Measurements from ENCODE around the gene CCDC152.

CCDC152 gene

DNA sequence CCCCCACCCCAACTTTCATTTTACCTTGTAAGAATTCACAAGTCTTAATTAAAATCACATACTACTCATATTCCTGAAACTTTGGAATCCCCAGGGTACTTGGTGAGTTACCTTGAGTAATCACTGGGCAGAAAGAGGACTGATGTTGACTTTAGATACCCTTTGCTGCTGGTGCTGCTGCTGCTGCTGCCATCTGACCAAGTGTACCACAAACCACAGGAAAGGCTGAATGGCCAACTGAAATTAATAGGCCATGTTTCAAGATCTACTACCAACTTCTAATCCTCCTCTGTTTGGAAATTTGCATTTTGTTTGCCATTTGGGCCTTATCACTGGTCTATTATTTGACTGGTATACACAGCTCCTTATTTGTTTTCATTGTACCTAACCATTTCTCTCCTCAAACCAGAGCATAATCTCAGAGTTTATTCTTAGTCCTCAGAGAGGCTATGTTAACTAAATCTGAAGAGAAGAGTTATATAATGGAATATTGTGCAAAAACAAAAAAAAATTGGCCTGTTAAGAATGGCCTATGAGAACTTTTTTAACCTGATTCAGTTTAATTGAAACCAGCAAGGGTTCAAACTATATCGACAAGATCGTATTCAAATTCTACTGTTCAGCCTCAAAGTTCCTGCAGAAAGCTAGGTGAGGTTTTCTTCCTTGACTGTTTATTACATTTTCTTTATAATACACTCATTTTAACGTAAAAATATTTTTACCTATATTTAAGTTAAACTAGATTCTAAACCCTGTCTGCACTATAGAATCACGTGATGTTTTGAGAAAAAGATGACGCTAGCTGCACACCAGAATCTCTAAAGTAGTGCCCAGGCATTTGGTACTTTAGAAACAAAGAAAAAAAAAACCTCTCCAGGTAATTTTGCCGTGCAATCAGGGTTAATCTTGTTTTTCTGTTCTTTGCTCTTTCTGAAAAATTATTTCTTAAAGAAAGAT is 41.9 kb downstream of the CCDC152 start:
- Mint-ChIP-seq H3K27me3 (ENCODE audit: low read depth) (no peaks in the 10 kb centered on the region), H3K4me3 (no peak overlapping the region), H3K36me3 (ENCODE audit: low read depth) (peaks cover 6% of the 10 kb centered on the region), H3K9me3 (no peaks in the 10 kb centered on the region), H3K27ac (no peak overlapping the region), H3K4me1 (ENCODE audit: low read depth) (no peaks in the 10 kb centered on the region)
- no peak for DNase-seq (ENCODE audit: low spot score)

GRCh38 chr5:42799241-42799608 is 42.6 kb downstream of the CCDC152 start:
- no peaks in the 10 kb centered on the region for H3K27me3 Mint-ChIP-seq (ENCODE audit: low read depth)
- H3K36me3 Mint-ChIP-seq (ENCODE audit: low read depth): peaks cover 4% of the 10 kb centered on the region
- DNase-seq (ENCODE audit: low spot score): no peak
- H3K4me1 Mint-ChIP-seq (ENCODE audit: low read depth): no peaks in the 10 kb centered on the region
- H3K27ac Mint-ChIP-seq: no peak overlapping the region
- H3K4me3 Mint-ChIP-seq: no peak overlapping the region
- H3K9me3 Mint-ChIP-seq: no peaks in the 10 kb centered on the region

DNA sequence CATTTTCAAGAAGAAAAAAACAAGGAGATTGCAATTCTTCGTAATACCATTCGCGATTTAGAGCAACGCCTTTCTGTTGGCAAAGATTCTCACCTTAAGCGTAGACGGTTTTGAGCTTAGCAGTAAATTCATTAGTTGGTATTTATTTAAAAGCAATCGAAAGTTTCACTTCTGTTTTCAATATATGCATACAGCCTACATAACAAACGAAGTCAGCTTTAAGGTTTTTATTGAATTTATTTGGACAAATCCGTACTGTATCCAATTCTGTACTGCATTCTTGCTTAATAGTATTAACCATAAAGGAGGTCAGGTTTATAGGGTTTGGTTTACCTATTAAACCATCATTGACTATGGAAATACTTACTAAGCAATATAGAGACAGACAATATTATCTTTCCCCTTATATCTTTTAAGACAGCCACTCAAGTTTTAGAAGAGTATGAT is 43.1 kb downstream of the CCDC152 start:
- H3K4me1 Mint-ChIP-seq (ENCODE audit: low read depth): no peaks in the 10 kb centered on the region
- DNase-seq (ENCODE audit: low spot score): no peak
- no peaks in the 10 kb centered on the region for H3K9me3 Mint-ChIP-seq
- peaks cover 4% of the 10 kb centered on the region for H3K36me3 Mint-ChIP-seq (ENCODE audit: low read depth)
- H3K4me3 Mint-ChIP-seq: no peak overlapping the region
- H3K27ac Mint-ChIP-seq: no peak overlapping the region
- no peaks in the 10 kb centered on the region for H3K27me3 Mint-ChIP-seq (ENCODE audit: low read depth)

- Mint-ChIP-seq H3K9me3 (no peaks in the 10 kb centered on the region), H3K4me3 (no peak overlapping the region), H3K4me1 (ENCODE audit: low read depth) (no peaks in the 10 kb centered on the region), H3K27ac (no peak overlapping the region), H3K27me3 (ENCODE audit: low read depth) (no peaks in the 10 kb centered on the region), H3K36me3 (ENCODE audit: low read depth) (peaks cover 4% of the 10 kb centered on the region)
- DNase-seq (ENCODE audit: low spot score): no peak
Observed at GRCh38 chr5:42800748-42801330, 44.2 kb downstream of the CCDC152 start.

- no peak overlapping the region for H3K27ac Mint-ChIP-seq
- H3K27me3 Mint-ChIP-seq (ENCODE audit: low read depth): no peaks in the 10 kb centered on the region
- no peak overlapping the region for H3K4me3 Mint-ChIP-seq
- H3K4me1 Mint-ChIP-seq (ENCODE audit: low read depth): no peaks in the 10 kb centered on the region
- no peak for DNase-seq (ENCODE audit: low spot score)
- H3K9me3 Mint-ChIP-seq: no peaks in the 10 kb centered on the region
- peaks cover 4% of the 10 kb centered on the region for H3K36me3 Mint-ChIP-seq (ENCODE audit: low read depth)
Observed at GRCh38 chr5:42801516-42802166, 45.0 kb downstream of the CCDC152 start.

DNA sequence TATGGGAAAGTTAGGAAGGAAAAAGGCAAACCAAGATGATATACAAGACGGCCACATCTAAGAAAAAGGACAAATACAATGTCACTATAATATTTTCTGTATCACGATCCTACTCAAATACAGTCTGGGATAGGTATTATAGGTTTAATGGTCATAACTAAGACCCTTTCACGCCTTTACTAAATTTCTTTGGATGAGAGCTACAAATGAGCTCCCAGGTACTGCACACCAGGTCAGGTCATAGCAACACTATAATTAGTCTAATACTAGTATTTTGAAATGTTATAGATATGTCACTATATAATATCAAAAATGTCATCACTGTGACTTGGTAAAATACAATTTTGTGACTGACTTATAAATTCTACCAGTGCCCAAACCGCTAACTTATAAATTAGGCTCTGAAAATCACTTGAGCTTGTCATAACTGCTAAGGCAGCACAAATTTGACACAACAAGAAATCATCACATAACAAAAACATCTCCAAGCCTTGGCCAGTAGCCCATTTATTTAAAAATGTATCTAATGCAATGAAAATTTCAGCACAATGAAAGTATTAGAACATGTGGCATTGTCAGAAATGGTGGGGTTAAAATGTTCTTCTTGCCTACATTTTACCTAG is 48.2 kb downstream of the CCDC152 start:
- DNase-seq (ENCODE audit: low spot score): no peak
- no peaks in the 10 kb centered on the region for H3K9me3 Mint-ChIP-seq
- no peaks in the 10 kb centered on the region for H3K36me3 Mint-ChIP-seq (ENCODE audit: low read depth)
- H3K4me3 Mint-ChIP-seq: no peak overlapping the region
- no peaks in the 10 kb centered on the region for H3K27me3 Mint-ChIP-seq (ENCODE audit: low read depth)
- no peak overlapping the region for H3K27ac Mint-ChIP-seq
- no peaks in the 10 kb centered on the region for H3K4me1 Mint-ChIP-seq (ENCODE audit: low read depth)

GRCh38 chr5:42806004-42806700 is 49.5 kb downstream of the CCDC152 start:
- Mint-ChIP-seq H3K9me3 (no peaks in the 10 kb centered on the region), H3K4me1 (ENCODE audit: low read depth) (no peaks in the 10 kb centered on the region), H3K4me3 (no peak overlapping the region), H3K27ac (no peak overlapping the region), H3K27me3 (ENCODE audit: low read depth) (no peaks in the 10 kb centered on the region), H3K36me3 (ENCODE audit: low read depth) (no peaks in the 10 kb centered on the region)
- DNase-seq (ENCODE audit: low spot score): no peak

DNA sequence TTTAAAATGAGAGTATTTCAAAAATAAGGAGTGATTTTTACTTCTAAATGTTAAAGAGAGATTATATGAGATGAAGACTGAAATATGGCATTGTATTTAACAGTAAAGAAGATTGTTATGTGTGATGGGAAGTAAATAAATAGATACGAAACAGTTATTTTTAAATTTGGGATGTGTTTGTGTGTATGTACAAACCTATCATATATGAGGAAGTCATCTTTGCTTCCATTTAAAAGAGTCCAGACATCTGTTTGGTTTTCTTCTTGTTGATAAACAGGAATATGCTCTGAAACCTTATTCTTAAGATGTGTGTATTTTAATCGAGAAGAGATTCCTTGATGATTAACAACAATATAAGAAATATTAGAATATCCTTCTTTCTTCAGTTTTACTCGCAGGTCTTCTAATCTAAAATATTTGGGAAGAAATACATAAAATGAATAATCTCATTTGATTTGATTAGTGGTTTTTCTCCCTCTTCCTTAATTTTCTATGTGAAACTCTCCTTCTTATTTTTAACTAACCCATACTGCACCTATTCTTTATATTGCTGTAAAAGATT is 50.2 kb downstream of the CCDC152 start:
- Mint-ChIP-seq H3K4me1 (ENCODE audit: low read depth) (no peaks in the 10 kb centered on the region), H3K27me3 (ENCODE audit: low read depth) (no peaks in the 10 kb centered on the region), H3K27ac (no peak overlapping the region), H3K4me3 (no peak overlapping the region), H3K9me3 (no peaks in the 10 kb centered on the region), H3K36me3 (ENCODE audit: low read depth) (no peaks in the 10 kb centered on the region)
- DNase-seq (ENCODE audit: low spot score): no peak

- Mint-ChIP-seq H3K9me3 (no peaks in the 10 kb centered on the region), H3K4me3 (no peak overlapping the region), H3K4me1 (ENCODE audit: low read depth) (no peaks in the 10 kb centered on the region), H3K27me3 (ENCODE audit: low read depth) (no peaks in the 10 kb centered on the region), H3K27ac (no peak overlapping the region), H3K36me3 (ENCODE audit: low read depth) (no peaks in the 10 kb centered on the region)
- no peak for DNase-seq (ENCODE audit: low spot score)
Observed at GRCh38 chr5:42807722-42808447, 51.3 kb downstream of the CCDC152 start.

- no peaks in the 10 kb centered on the region for H3K9me3 Mint-ChIP-seq
- no peak overlapping the region for H3K4me3 Mint-ChIP-seq
- H3K36me3 Mint-ChIP-seq (ENCODE audit: low read depth): no peaks in the 10 kb centered on the region
- H3K27me3 Mint-ChIP-seq (ENCODE audit: low read depth): no peaks in the 10 kb centered on the region
- no peaks in the 10 kb centered on the region for H3K4me1 Mint-ChIP-seq (ENCODE audit: low read depth)
- no peak overlapping the region for H3K27ac Mint-ChIP-seq
- DNase-seq (ENCODE audit: low spot score): no peak
Observed at GRCh38 chr5:42808888-42809611, 52.4 kb downstream of the CCDC152 start.

GRCh38 chr5:42810834-42811590 is 54.4 kb downstream of the CCDC152 start:
- Mint-ChIP-seq H3K27ac (no peak overlapping the region), H3K9me3 (no peaks in the 10 kb centered on the region), H3K4me3 (no peak overlapping the region), H3K4me1 (ENCODE audit: low read depth) (no peaks in the 10 kb centered on the region), H3K36me3 (ENCODE audit: low read depth) (no peaks in the 10 kb centered on the region), H3K27me3 (ENCODE audit: low read depth) (no peaks in the 10 kb centered on the region)
- no peak for DNase-seq (ENCODE audit: low spot score)
